Prostate gland (tissue), 2 donors: ENCODE data around the gene AJAP1. TPM values are rescaled to one million over a fixed set of nuclear protein-coding genes. Genes with fewer than 3 reads are reported as not detected.

Experiments used
- DNase-seq: peaks from one replicate; pipeline ENCODE4 v3.0.0-alpha.2; 2019; ENCODE audit warnings: low spot score
- H3K27ac ChIP-seq, 2 donors: fragments of 200-600 bp; sonication (generic); 2 replicates each; pipeline ENCODE4 v1.5.1; 2017 to 2019
- H3K27me3 ChIP-seq: fragments of 200-600 bp; sonication (generic); replicated peaks from 2 replicates; pipeline ENCODE4 v1.5.1; 2019; ENCODE audit not compliant: insufficient read depth
- H3K36me3 ChIP-seq, 2 donors: fragments of 200-600 bp; sonication (generic); 1 replicate in 1 of 2; 2 replicates in 1 of 2; pipeline versions ENCODE4 v1.5.1 to v1.8.1; 2017 to 2019
- H3K4me1 ChIP-seq: fragments of 200-600 bp; sonication (generic); replicated peaks from 2 replicates; pipeline ENCODE4 v1.5.1; 2019
- H3K4me3 ChIP-seq, 2 donors: fragments of 200-600 bp; sonication (generic); 2 replicates each; pipeline ENCODE4 v1.5.1; 2017 to 2019
- H3K9me3 ChIP-seq: fragments of 200-600 bp; sonication (generic); 2 replicates; pipeline ENCODE4 v1.5.1; 2017
- POLR2A ChIP-seq: fragments of 450-650 bp; IDR thresholded peaks from one replicate; pipeline ENCODE4 v1.6.1; 2016; ENCODE audit warnings: antibody characterized with exemption, mild to moderate bottlenecking
- POLR2AphosphoS5 ChIP-seq: sonication (generic); formaldehyde crosslinking; IDR thresholded peaks from one replicate; pipeline ENCODE4 v1.6.1; 2017; ENCODE audit warnings: antibody characterized with exemption
- WGBS: methylation state at CpG from one replicate; pipeline ENCODE4 v1.1.5; 2018; 5-methylcytosine and 5-hydroxymethylcytosine counted together
- intact Hi-C: fragments of 100-400 bp; cut with DNase I; formaldehyde crosslinking; loops from one replicate; pipeline ENCODE4 v1.14.2; 2022
- total RNA-seq, 2 donors: library from RNA; depleted of rRNA; stranded (reverse); fragments of >200 nt; gene quantifications; one replicate each; pipeline ENCODE4 v1.1.0, GENCODE V29; 2016
- TF ChIP-seq, protein P1 (sequence below), 4 experiments: fragments of 200-600 bp in 2 of 4; fragments of 450-650 bp in 2 of 4; sonication (generic) in 2 of 4; IDR thresholded peaks; 1 replicate in 3 of 4; 2 replicates in 1 of 4; pipeline ENCODE4 v1.5.1; 2016 to 2019; ENCODE audit warnings: antibody characterized with exemption in 4 of 4, mild to moderate bottlenecking in 2 of 4, moderate library complexity in 2 of 4

AJAP1 gene
- total RNA-seq, 2 donors from 2014 or later, result 0.73 to 6.7 TPM

DNA sequence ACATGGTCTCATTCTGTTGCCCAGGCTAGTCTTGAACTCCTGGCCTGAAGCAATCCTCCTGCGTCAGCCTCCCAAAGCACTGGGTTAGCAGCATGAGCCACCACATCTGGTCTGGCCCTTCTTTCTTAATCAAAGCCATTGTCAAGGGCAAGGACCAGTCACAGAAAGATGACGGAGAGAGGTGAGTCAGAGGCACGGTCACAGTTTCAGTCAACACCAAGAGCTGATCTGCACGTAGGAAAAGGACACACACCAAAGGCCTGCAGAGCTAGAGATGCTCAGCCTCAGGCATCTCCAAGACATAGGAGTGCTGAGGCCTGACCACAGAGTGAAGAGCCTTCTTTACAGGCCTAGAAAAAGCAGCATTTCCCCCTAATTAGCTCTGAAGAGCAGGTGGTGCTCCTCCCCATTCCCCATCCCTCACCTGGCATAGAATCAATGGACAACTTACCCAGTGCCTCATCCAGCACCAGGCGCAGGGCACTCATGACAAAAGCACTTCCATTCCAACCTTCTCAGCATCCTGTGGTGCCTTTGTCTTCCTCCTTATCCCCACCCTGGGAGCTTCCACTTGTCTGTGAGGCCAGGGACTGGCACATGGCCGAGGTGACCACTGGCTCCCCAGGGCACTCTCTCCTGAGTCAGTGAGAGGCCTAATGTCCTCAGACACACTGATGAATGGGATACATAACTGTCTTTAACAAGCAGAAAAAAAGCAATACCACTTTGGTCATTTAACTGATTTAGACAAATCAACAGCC, 139.8 kb downstream of the AJAP1 start:
- no peak for TF ChIP-seq POLR2AphosphoS5
- no peak for TF ChIP-seq POLR2A
- TF ChIP-seq, protein P1, sequence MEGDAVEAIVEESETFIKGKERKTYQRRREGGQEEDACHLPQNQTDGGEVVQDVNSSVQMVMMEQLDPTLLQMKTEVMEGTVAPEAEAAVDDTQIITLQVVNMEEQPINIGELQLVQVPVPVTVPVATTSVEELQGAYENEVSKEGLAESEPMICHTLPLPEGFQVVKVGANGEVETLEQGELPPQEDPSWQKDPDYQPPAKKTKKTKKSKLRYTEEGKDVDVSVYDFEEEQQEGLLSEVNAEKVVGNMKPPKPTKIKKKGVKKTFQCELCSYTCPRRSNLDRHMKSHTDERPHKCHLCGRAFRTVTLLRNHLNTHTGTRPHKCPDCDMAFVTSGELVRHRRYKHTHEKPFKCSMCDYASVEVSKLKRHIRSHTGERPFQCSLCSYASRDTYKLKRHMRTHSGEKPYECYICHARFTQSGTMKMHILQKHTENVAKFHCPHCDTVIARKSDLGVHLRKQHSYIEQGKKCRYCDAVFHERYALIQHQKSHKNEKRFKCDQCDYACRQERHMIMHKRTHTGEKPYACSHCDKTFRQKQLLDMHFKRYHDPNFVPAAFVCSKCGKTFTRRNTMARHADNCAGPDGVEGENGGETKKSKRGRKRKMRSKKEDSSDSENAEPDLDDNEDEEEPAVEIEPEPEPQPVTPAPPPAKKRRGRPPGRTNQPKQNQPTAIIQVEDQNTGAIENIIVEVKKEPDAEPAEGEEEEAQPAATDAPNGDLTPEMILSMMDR (IDR thresholded peaks at IDR 0.05), result no peak
- no peaks in the 10 kb centered on the region for H3K27me3 ChIP-seq
- H3K27ac ChIP-seq, result no peak overlapping the region
- intact Hi-C loops, result no loop called here
- no peaks in the 10 kb centered on the region for H3K9me3 ChIP-seq
- no peak overlapping the region for H3K4me3 ChIP-seq
- no peak for DNase-seq
- WGBS, result 94% methylated on average over 6 of the region's 6 CpGs
- H3K36me3 ChIP-seq, result no peaks in the 10 kb centered on the region
- H3K4me1 ChIP-seq, result no peaks in the 10 kb centered on the region

DNA sequence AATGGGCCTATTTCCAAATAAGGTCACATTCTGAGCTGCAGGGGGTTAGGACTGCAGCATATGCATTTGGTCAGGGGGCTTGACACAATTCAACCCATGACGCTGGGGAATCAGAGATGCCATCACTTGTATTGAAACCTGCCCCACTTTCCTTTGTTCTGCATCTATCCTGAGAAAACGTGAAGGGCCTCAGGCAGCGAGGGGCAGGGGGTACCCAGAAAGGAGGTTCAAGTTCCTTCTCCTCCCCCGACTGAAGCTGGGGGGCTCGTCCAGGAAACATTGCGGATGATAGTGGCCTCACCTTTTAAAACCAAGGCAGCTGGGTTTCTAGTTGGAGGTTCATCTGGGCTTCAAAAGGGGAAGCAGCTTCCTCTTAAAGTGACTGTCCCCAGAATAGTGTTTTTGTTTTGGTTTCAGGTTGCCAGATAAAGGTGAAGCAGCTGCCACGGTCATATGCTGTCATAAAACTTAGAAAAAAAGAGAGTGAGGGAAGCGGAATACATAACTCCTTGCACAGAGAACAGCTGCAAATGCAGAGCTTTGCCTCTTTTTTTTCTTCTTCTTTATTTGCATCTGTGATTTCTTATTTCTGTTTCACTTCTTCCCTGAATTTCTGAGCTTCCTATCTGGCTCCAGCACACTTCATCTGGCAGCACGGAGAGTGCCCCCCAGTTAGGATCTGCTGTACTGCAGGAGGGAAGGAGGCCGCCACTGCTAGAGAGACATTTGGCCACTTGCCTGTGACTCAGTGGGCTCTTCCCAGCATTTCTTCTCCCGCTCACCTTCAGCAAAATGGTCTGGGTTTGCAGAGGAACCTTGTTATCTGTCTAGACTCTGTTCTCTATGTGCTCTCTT, 142.0 kb downstream of the AJAP1 start:
- H3K4me3 ChIP-seq, result no peak overlapping the region
- 90% methylated on average over 11 of the region's 11 CpGs for WGBS
- intact Hi-C loops, result no loop called here

DNA sequence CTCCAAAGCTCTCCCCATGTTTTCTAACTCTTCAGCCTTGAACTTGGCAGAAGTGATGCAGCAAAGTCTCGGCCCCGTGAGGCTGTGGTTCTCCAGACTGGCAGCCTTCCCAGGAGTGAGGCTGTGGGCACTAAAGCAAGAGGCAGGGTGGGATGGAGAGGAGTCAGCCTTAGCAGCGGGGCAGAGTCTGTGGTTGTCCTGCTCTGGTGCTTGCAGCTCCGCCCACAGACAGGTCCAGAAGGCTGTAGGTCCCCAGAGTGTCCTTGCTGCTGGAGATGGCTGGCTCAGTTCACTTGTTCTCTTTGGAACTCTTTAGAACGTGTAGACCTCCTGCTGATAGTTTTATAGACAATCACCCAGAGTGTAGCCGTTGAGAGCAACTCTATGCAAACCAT, 142.6 kb downstream of the AJAP1 start:
- H3K9me3 ChIP-seq, result no peaks in the 10 kb centered on the region
- TF ChIP-seq, protein P1 (IDR thresholded peaks at IDR 0.05), result no peak

More for the DNA sequence above, 142.0 kb downstream of the AJAP1 start:
- no peaks in the 10 kb centered on the region for H3K9me3 ChIP-seq
- no peak for DNase-seq
- H3K27me3 ChIP-seq, result no peaks in the 10 kb centered on the region
- no peaks in the 10 kb centered on the region for H3K4me1 ChIP-seq
- H3K27ac ChIP-seq, result no peak overlapping the region
- TF ChIP-seq POLR2A, result no peak
- TF ChIP-seq, protein P1 (IDR thresholded peaks at IDR 0.05), result no peak
- no peaks in the 10 kb centered on the region for H3K36me3 ChIP-seq

DNA sequence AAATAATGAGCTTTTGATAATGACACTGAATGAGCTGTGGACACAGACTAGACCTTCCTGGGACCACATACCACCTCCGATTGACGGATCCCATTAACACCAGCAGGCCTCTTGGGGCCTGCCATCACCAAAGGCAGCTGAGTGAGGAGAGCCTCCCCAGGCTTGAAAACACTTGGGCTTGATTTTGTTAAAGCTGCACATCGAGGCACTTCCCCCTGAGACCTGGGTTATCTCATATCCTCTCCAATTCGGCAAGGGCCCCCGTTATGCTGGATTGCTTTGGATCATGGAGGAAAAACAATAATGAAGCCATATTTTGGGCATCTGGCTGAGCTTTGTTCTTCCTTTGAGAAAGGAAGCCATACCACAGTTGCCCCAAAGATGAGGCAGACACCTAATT, 143.0 kb downstream of the AJAP1 start:
- Histone ChIP-seq H3K9me3 (no peaks in the 10 kb centered on the region), H3K4me3 (no peak overlapping the region), H3K4me1 (no peaks in the 10 kb centered on the region), H3K27me3 (no peaks in the 10 kb centered on the region), H3K36me3 (no peaks in the 10 kb centered on the region), H3K27ac (no peak overlapping the region)
- WGBS, result 91% methylated on average over 5 of the region's 5 CpGs
- DNase-seq, result no peak
- intact Hi-C loops, result no loop called here
- TF ChIP-seq POLR2A (no peak), POLR2AphosphoS5 (no peak)
- TF ChIP-seq, protein P1 (IDR thresholded peaks at IDR 0.05), result no peak

More for the DNA sequence above, 142.6 kb downstream of the AJAP1 start:
- Histone ChIP-seq H3K36me3 (no peaks in the 10 kb centered on the region), H3K27me3 (no peaks in the 10 kb centered on the region), H3K4me3 (no peak overlapping the region), H3K4me1 (no peaks in the 10 kb centered on the region), H3K27ac (no peak overlapping the region)
- WGBS, result 87% methylated on average over 6 of the region's 6 CpGs
- intact Hi-C loops, result no loop called here
- DNase-seq, result no peak
